Measurements from ENCODE around the gene SPRED2.

- TF ChIP-seq POLR2A (IDR thresholded peaks at IDR 0.05) = no peak
- TF ChIP-seq CTCF (IDR thresholded peaks at IDR 0.05) = no peak
These were observed 3.9 kb upstream of the SPRED2 start for GRCh38 chr2:65436169-65436823.

Data from testis (tissue), 2 donors.